SK-N-SH (cell line): ENCODE data around the gene GABRD. TPM values are rescaled to one million over a fixed set of nuclear protein-coding genes. Genes with fewer than 3 reads are reported as not detected.

Experiments used
- CTCF ChIA-PET: fragments of 300-600, 350-600 bp; formaldehyde crosslinking; extraction: SDS; loops from one replicate; lab custom pipeline; 2021; lab: Yijun Ruan, JAX
- POLR2A ChIA-PET: fragments of 350-600 bp; sonication (Branson Sonifier 250); formaldehyde crosslinking; extraction: SDS; loops from one replicate; lab custom pipeline; 2020; ENCODE audit warnings: antibody characterized with exemption, inconsistent platforms; lab: Yijun Ruan, JAX
- DNase-seq: peaks from one replicate; pipeline ENCODE4 v3.0.0; 2012
- H2AFZ ChIP-seq: fragments of 200-600 bp; sonication (generic); 2 replicates; pipeline ENCODE4 v1.8.1; 2016; ENCODE audit warnings: antibody characterized with exemption, mild to moderate bottlenecking, low read depth
- H3F3A ChIP-seq: fragments of 200-600 bp; sonication (generic); replicated peaks from 2 replicates; pipeline ENCODE3; 2016; ENCODE audit warnings: antibody characterized with exemption, mild to moderate bottlenecking; ENCODE audit not compliant: insufficient read depth
- H3K27ac ChIP-seq, 2 experiments: fragments of 200-500 bp in 1 of 2; fragments of 200-600 bp in 1 of 2; sonication (Bioruptor generic) in 1 of 2; sonication (generic), shearing (Covaris generic) in 1 of 2; 2 replicates each; pipeline versions ENCODE4 v1.5.1 to v1.6.1; 2014 to 2016; ENCODE audit warnings: low read depth in 2 of 2, inconsistent platforms in 1 of 2, low read length in 1 of 2, mild to moderate bottlenecking in 1 of 2, mixed read lengths in 1 of 2
- H3K27me3 ChIP-seq: fragments of 200-600 bp; sonication (generic), shearing (Covaris generic); 2 replicates; pipeline ENCODE4 v1.6.1; 2016; ENCODE audit warnings: mixed run types; ENCODE audit not compliant: insufficient read depth
- H3K36me3 ChIP-seq, 2 experiments: fragments of 200-500 bp in 1 of 2; fragments of 200-600 bp in 1 of 2; sonication (Bioruptor generic) in 1 of 2; sonication (generic) in 1 of 2; replicated peaks in 1 of 2; 2 replicates each; pipeline versions ENCODE3 to v1.5.1; 2014 to 2016; ENCODE audit warnings: low read length in 1 of 2, mild to moderate bottlenecking in 1 of 2; ENCODE audit not compliant: insufficient read depth in 2 of 2, control insufficient read depth in 1 of 2
- H3K4me1 ChIP-seq, 2 experiments: fragments of 200-500 bp in 1 of 2; fragments of 200-600 bp in 1 of 2; sonication (Bioruptor generic) in 1 of 2; sonication (generic), shearing (Covaris generic) in 1 of 2; 2 replicates each; pipeline versions ENCODE4 v1.5.1 to v1.6.1; 2014 to 2016; ENCODE audit warnings: low read depth in 1 of 2, low read length in 1 of 2, mixed run types in 1 of 2; ENCODE audit not compliant: insufficient read depth in 2 of 2, control insufficient read depth in 1 of 2
- H3K4me2 ChIP-seq: fragments of 200-600 bp; sonication (generic), shearing (Covaris generic); 2 replicates; pipeline ENCODE4 v1.6.1; 2017; ENCODE audit warnings: mixed run types
- H3K4me3 ChIP-seq, 2 experiments: fragments of 200-500 bp in 1 of 2; fragments of 200-600 bp in 1 of 2; sonication (Bioruptor generic) in 1 of 2; sonication (generic), shearing (Covaris generic) in 1 of 2; 2 replicates each; pipeline versions ENCODE4 v1.5.1 to v1.8.1; 2014 to 2016; ENCODE audit warnings: low read depth in 2 of 2, inconsistent platforms in 1 of 2, low read length in 1 of 2, mild to moderate bottlenecking in 1 of 2, mixed read lengths in 1 of 2, moderate library complexity in 1 of 2
- H3K79me2 ChIP-seq: fragments of 200-600 bp; sonication (generic); 2 replicates; pipeline ENCODE4 v1.8.1; 2017; ENCODE audit warnings: mild to moderate bottlenecking; ENCODE audit not compliant: insufficient read depth
- H3K9ac ChIP-seq: fragments of 200-600 bp; sonication (generic); 2 replicates; pipeline ENCODE4 v1.6.1; 2017; ENCODE audit warnings: mixed run types
- H3K9me2 ChIP-seq: fragments of 200-600 bp; sonication (generic); 2 replicates; pipeline ENCODE4 v1.6.1; 2017; ENCODE audit warnings: mixed run types
- H3K9me3 ChIP-seq: fragments of 200-600 bp; sonication (generic); 2 replicates; pipeline ENCODE4 v1.6.1; 2017; ENCODE audit warnings: mixed run types, mild to moderate bottlenecking, moderate library complexity
- H4K20me1 ChIP-seq: fragments of 200-600 bp; sonication (generic); 2 replicates; pipeline ENCODE4 v1.6.1; 2017; ENCODE audit warnings: mild to moderate bottlenecking, mixed run types; ENCODE audit not compliant: insufficient read depth
- CHD2 ChIP-seq: fragments of 150-350 bp; IDR thresholded peaks from 2 replicates; pipeline ENCODE4 v1.6.1; 2018; ENCODE audit warnings: low read length; ENCODE audit not compliant: partially characterized antibody
- EP300 ChIP-seq, 2 experiments: IDR thresholded peaks; 2 replicates each; pipeline versions ENCODE4 v1.4.0 to v1.6.1; 2012; ENCODE audit warnings: borderline replicate concordance in 1 of 2, low read depth in 1 of 2, low read length in 1 of 2
- GATA2 ChIP-seq: sonication (generic); formaldehyde crosslinking; IDR thresholded peaks from 2 replicates; pipeline ENCODE4 v1.5.0; 2020; ENCODE audit warnings: mild to moderate bottlenecking, missing genetic modification reagents
- JUND ChIP-seq: IDR thresholded peaks from 2 replicates; pipeline ENCODE4 v1.4.0; 2012
- MAX ChIP-seq: IDR thresholded peaks from 2 replicates; pipeline ENCODE4 v1.4.0; 2012; ENCODE audit warnings: low read depth
- MXI1 ChIP-seq: IDR thresholded peaks from 2 replicates; pipeline ENCODE4 v1.6.1; 2012; ENCODE audit warnings: mild to moderate bottlenecking, low read depth, low read length, improper control_type of control experiment
- NRF1 ChIP-seq: IDR thresholded peaks from 2 replicates; pipeline ENCODE4 v1.6.1; 2012; ENCODE audit warnings: low read depth, mild to moderate bottlenecking, low read length
- PBX3 ChIP-seq: IDR thresholded peaks from 2 replicates; pipeline ENCODE4; 2012
- POLR2AphosphoS5 ChIP-seq: IDR thresholded peaks from 2 replicates; pipeline ENCODE4 v1.6.1; 2012; ENCODE audit warnings: low read depth, low read length
- REST ChIP-seq: IDR thresholded peaks from 2 replicates; pipeline ENCODE4 v1.6.1; 2012; ENCODE audit warnings: mild to moderate bottlenecking, low read depth, low read length, moderate library complexity
- RFX5 ChIP-seq: IDR thresholded peaks from 2 replicates; pipeline ENCODE4 v1.6.1; 2012; ENCODE audit warnings: mild to moderate bottlenecking, improper control_type of control experiment, low read length
- SIN3A ChIP-seq: IDR thresholded peaks from 2 replicates; pipeline ENCODE4 v1.6.1; 2012; ENCODE audit warnings: low read depth, mild to moderate bottlenecking, low read length, moderate library complexity, borderline replicate concordance
- TEAD4 ChIP-seq: IDR thresholded peaks from 2 replicates; pipeline ENCODE4 v1.4.0; 2012; ENCODE audit warnings: mild to moderate bottlenecking, borderline replicate concordance; ENCODE audit not compliant: insufficient read depth
- USF1 ChIP-seq: IDR thresholded peaks from 2 replicates; pipeline ENCODE4 v1.4.0; 2012; ENCODE audit warnings: low read depth, borderline replicate concordance
- YY1 ChIP-seq: IDR thresholded peaks from 2 replicates; pipeline ENCODE4 v1.4.0; 2012; ENCODE audit warnings: low read depth, mild to moderate bottlenecking
- ZBTB33 ChIP-seq: IDR thresholded peaks from 2 replicates; pipeline ENCODE4 v1.4.0; 2012; ENCODE audit warnings: low read depth, borderline replicate concordance
- WGBS: methylation state at CpG from one replicate; pipeline ENCODE4 v1.1.6; 2017; ENCODE audit warnings: low lambda C conversion rate; 5-methylcytosine and 5-hydroxymethylcytosine counted together
- polyA plus RNA-seq, 3 experiments: library from polyadenylated mRNA; depleted of rRNA; stranded (reverse); fragments of >200 nt; gene quantifications; 2 replicates each; pipeline ENCODE4 v1.2.3, GENCODE V29; 2012

GABRD gene
- polyA plus RNA-seq, 1 of the 3 experiments (the other 2 are of a cell fraction) = 0.07 TPM

- no peak for DNase-seq
- Histone ChIP-seq H3K4me1 (peaks cover 0 to 1% of the 10 kb centered on the region in 2 experiments; a peak in 1 of 4 replicates), H3K36me3 (peaks cover 0 to 4% of the 10 kb centered on the region in 2 experiments), H3K9ac (no peak overlapping the region), H3K79me2 (no peaks in the 10 kb centered on the region; the same call in 1 of the 2 replicates), H4K20me1 (no peaks in the 10 kb centered on the region)
- TF ChIP-seq EP300 (IDR thresholded peaks at IDR 0.05; ENCODE audit: borderline replicate concordance in 1 of 2, low read depth in 1 of 2, low read length in 1 of 2) (no peak), CHD2 (no peak), YY1 (no peak), GATA2 (CRISPR knock-in tag) (no peak), NRF1 (no peak), RFX5 (no peak), TEAD4 (no peak), REST (no peak), ZBTB33 (no peak), SIN3A (no peak), PBX3 (no peak), JUND (no peak), USF1 (no peak), MXI1 (no peak), POLR2AphosphoS5 (no peak), MAX (no peak)
- TF ChIP-seq, all 33 proteins: peak for 0
- Histone ChIP-seq H2AFZ (no peak overlapping the region), H3K27ac (no peak overlapping the region), H3F3A (no peaks in the 10 kb centered on the region), H3K9me3 (no peaks in the 10 kb centered on the region), H3K4me3 (no peak overlapping the region), H3K27me3 (no peaks in the 10 kb centered on the region), H3K9me2 (no peaks in the 10 kb centered on the region), H3K4me2 (no peak overlapping the region)
- POLR2A ChIA-PET = no interaction called here
- WGBS = 87% methylated on average over 7 of the region's 17 CpGs
- CTCF ChIA-PET = no interaction called here
Observed at GRCh38 chr1:2067981-2068380, 48.8 kb downstream of the GABRD start.
